GM21423 (cell line): Measurements from ENCODE around the gene E2F2.
A peak's percentile ranks its signal among the peaks of the same experiment; 100 is the strongest.

Experiments used
- ATAC-seq: cut with Tn5 transposase; IDR thresholded peaks from one replicate; pipeline ENCODE4 v1.9.1; 2021; ENCODE audit warnings: mild to moderate bottlenecking, moderate library complexity; ENCODE audit not compliant: unreplicated experiment

E2F2 gene

GRCh38 chr1:23489842-23490241 lies 41.2 kb downstream of the E2F2 start:
- no peak for ATAC-seq

GRCh38 chr1:23485002-23485332 lies 46.1 kb downstream of the E2F2 start:
- ATAC-seq = no peak

GRCh38 chr1:23484253-23485001 lies 46.6 kb downstream of the E2F2 start:
- ATAC-seq = peak; percentile 63

GRCh38 chr1:23483321-23484252 lies 47.4 kb downstream of the E2F2 start, which contains the start of gene ASAP3:
Gene ASAP3 (minus strand): TSS chr1:23484179. CDS start chr1:23484133, 46 bp downstream.
- ATAC-seq = no peak

GRCh38 chr1:23481904-23482303 lies 49.1 kb downstream of the E2F2 start:
- no peak for ATAC-seq

GRCh38 chr1:23481026-23481597 lies 49.9 kb downstream of the E2F2 start:
- ATAC-seq = no peak

- no peak for ATAC-seq
Measured at GRCh38 chr1:23480187-23481025, 50.6 kb downstream of the E2F2 start.

- ATAC-seq = no peak
Measured at GRCh38 chr1:23479666-23479941, 51.4 kb downstream of the E2F2 start.

- no peak for ATAC-seq
Measured at GRCh38 chr1:23478896-23479665, 52.0 kb downstream of the E2F2 start.

GRCh38 chr1:23477359-23478144 lies 53.5 kb downstream of the E2F2 start:
- no peak for ATAC-seq

- ATAC-seq = no peak
Measured at GRCh38 chr1:23475641-23476040, 55.4 kb downstream of the E2F2 start.

- no peak for ATAC-seq
Measured at GRCh38 chr1:23475134-23475628, 55.9 kb downstream of the E2F2 start.

GRCh38 chr1:23473037-23473800 lies 57.8 kb downstream of the E2F2 start:
- ATAC-seq = no peak

- ATAC-seq = no peak
Measured at GRCh38 chr1:23472351-23473036, 58.5 kb downstream of the E2F2 start.

- no peak for ATAC-seq
Measured at GRCh38 chr1:23471473-23472075, 59.5 kb downstream of the E2F2 start.

GRCh38 chr1:23470282-23471070 lies 60.6 kb downstream of the E2F2 start:
- no peak for ATAC-seq
